Liver (tissue), 9 donors: Measurements from ENCODE around the gene CAB39. TPM values are rescaled to one million over a fixed set of nuclear protein-coding genes. Genes with fewer than 3 reads are reported as not detected.

ENCODE experiments used
- DNase-seq: peaks from one replicate; pipeline ENCODE4 v3.0.0-alpha.2; 2017; ENCODE audit warnings: low spot score
- H3K27ac ChIP-seq, 2 donors: one replicate each; pipeline ENCODE4 v1.7.0; 2013; ENCODE audit warnings: inconsistent platforms in 2 of 2, low read length in 2 of 2, control low read depth in 1 of 2, low read depth in 1 of 2, mild to moderate bottlenecking in 1 of 2
- H3K27me3 ChIP-seq, 4 donors: one replicate each; pipeline versions ENCODE4 v1.6.1 to v1.7.0; 2013; ENCODE audit warnings: low read length in 3 of 4, inconsistent platforms in 1 of 4, mild to moderate bottlenecking in 1 of 4, moderate library complexity in 1 of 4; ENCODE audit not compliant: control insufficient read depth in 4 of 4, insufficient read depth in 4 of 4
- H3K36me3 ChIP-seq, 4 donors: one replicate each; pipeline versions ENCODE4 v1.6.1 to v1.7.0; 2013; ENCODE audit warnings: low read length in 3 of 4, mild to moderate bottlenecking in 3 of 4, low read depth in 1 of 4, moderate library complexity in 1 of 4; ENCODE audit not compliant: control insufficient read depth in 4 of 4, insufficient read depth in 3 of 4
- H3K4me1 ChIP-seq, 4 donors: one replicate each; pipeline versions ENCODE4 v1.6.1 to v1.7.0; 2013; ENCODE audit warnings: low read length in 3 of 4, mild to moderate bottlenecking in 3 of 4, moderate library complexity in 1 of 4; ENCODE audit not compliant: control insufficient read depth in 4 of 4, insufficient read depth in 4 of 4
- H3K4me3 ChIP-seq, 3 donors: one replicate each; pipeline versions ENCODE4 v1.6.1 to v1.7.0; 2013; ENCODE audit warnings: low read length in 3 of 3, control low read depth in 1 of 3, low read depth in 1 of 3, mild to moderate bottlenecking in 1 of 3
- H3K9ac ChIP-seq, 2 donors: one replicate each; pipeline ENCODE4 v1.7.0; 2013; ENCODE audit warnings: low read length in 2 of 2, mild to moderate bottlenecking in 2 of 2, moderate library complexity in 2 of 2, control low read depth in 1 of 2, low read depth in 1 of 2
- H3K9me3 ChIP-seq, 4 donors: one replicate each; pipeline versions ENCODE4 v1.6.1 to v1.7.0; 2013; ENCODE audit warnings: low read length in 3 of 4; ENCODE audit not compliant: control insufficient read depth in 4 of 4
- ATF3 ChIP-seq: IDR thresholded peaks from 2 replicates; pipeline ENCODE4 v1.6.1; 2016; ENCODE audit warnings: antibody characterized with exemption
- CTCF ChIP-seq: fragments of 150-350 bp; IDR thresholded peaks from 2 replicates; pipeline ENCODE4 v1.5.1; 2017; ENCODE audit warnings: improper control_type of control experiment, low read depth, low read length; ENCODE audit not compliant: missing input control
- EGR1 ChIP-seq, 2 donors: IDR thresholded peaks; 2 replicates each; pipeline ENCODE4 v1.6.1; 2016 to 2018; ENCODE audit warnings: antibody characterized with exemption in 2 of 2, low read depth in 2 of 2
- FOXA1 ChIP-seq: IDR thresholded peaks from 2 replicates; pipeline ENCODE4 v1.6.1; 2016; ENCODE audit warnings: antibody characterized with exemption
- FOXA2 ChIP-seq: IDR thresholded peaks from 2 replicates; pipeline ENCODE4 v1.6.1; 2016; ENCODE audit warnings: antibody characterized with exemption
- GABPA ChIP-seq, 2 donors: IDR thresholded peaks in 1 of 2; conservative IDR thresholded peaks in 1 of 2; 2 replicates each; pipeline ENCODE4 v1.6.1; 2016; ENCODE audit warnings: antibody characterized with exemption in 2 of 2, mild to moderate bottlenecking in 1 of 2, moderate library complexity in 1 of 2
- HNF4A ChIP-seq, 2 donors: conservative IDR thresholded peaks; 2 replicates each; pipeline ENCODE4 v1.6.1; 2016; ENCODE audit warnings: antibody characterized with exemption in 2 of 2, mild to moderate bottlenecking in 2 of 2
- HNF4G ChIP-seq: IDR thresholded peaks from 2 replicates; pipeline ENCODE4 v1.6.1; 2016; ENCODE audit warnings: antibody characterized with exemption
- JUND ChIP-seq, 2 donors: IDR thresholded peaks; 2 replicates each; pipeline ENCODE4 v1.6.1; 2016; ENCODE audit warnings: antibody characterized with exemption in 2 of 2
- MAX ChIP-seq: IDR thresholded peaks from 2 replicates; pipeline ENCODE4 v1.6.1; 2016; ENCODE audit warnings: antibody characterized with exemption
- NR2F2 ChIP-seq: IDR thresholded peaks from 2 replicates; pipeline ENCODE4 v1.6.1; 2016; ENCODE audit warnings: antibody characterized with exemption
- RAD21 ChIP-seq, 2 donors: IDR thresholded peaks; 2 replicates each; pipeline ENCODE4 v1.6.1; 2016; ENCODE audit warnings: antibody characterized with exemption in 2 of 2, mild to moderate bottlenecking in 2 of 2
- REST ChIP-seq: IDR thresholded peaks from 2 replicates; pipeline ENCODE4 v1.6.1; 2016; ENCODE audit warnings: antibody characterized with exemption, mild to moderate bottlenecking
- RXRA ChIP-seq, 2 donors: IDR thresholded peaks; 2 replicates each; pipeline ENCODE4 v1.6.1; 2017 to 2018; ENCODE audit warnings: antibody characterized with exemption in 2 of 2, mild to moderate bottlenecking in 1 of 2
- SP1 ChIP-seq: IDR thresholded peaks from 2 replicates; pipeline ENCODE4 v1.6.1; 2018; ENCODE audit warnings: antibody characterized with exemption, mild to moderate bottlenecking
- TAF1 ChIP-seq: conservative IDR thresholded peaks from 2 replicates; pipeline ENCODE4 v1.6.1; 2016; ENCODE audit warnings: antibody characterized with exemption, mild to moderate bottlenecking
- YY1 ChIP-seq: IDR thresholded peaks from 2 replicates; pipeline ENCODE4 v1.6.1; 2016; ENCODE audit warnings: antibody characterized with exemption, mild to moderate bottlenecking
- ZBTB33 ChIP-seq: IDR thresholded peaks from 2 replicates; pipeline ENCODE4 v1.6.1; 2016; ENCODE audit warnings: antibody characterized with exemption
- WGBS: extraction: QIAGEN DNeasy Blood & Tissue Kit; methylation state at CpG from one replicate; pipeline ENCODE4 v1.1.7; 2013; 5-methylcytosine and 5-hydroxymethylcytosine counted together
- polyA plus RNA-seq, 2 donors: library from polyadenylated mRNA; stranded (reverse) in 1 of 2; unstranded in 1 of 2; fragments of 200-250 nt in 1 of 2; fragments of >200 nt in 1 of 2; fragmentation: Nextera tagmentation in 1 of 2; extraction: Ambion mirVana in 1 of 2; gene quantifications; one replicate each; pipeline versions ENCODE4 v1.2.1 to v1.2.3, GENCODE V29; 2013 to 2015
- total RNA-seq, 2 donors: library from RNA; depleted of rRNA; stranded (reverse); fragments of >200 nt; gene quantifications; one replicate each; pipeline ENCODE4 v1.2.3, GENCODE V29; 2014
- donor health status: healthy.
- donor health status: healthy.
- donor health status: healthy.
- donor health status: healthy.
- donor health status: healthy.

CAB39 gene
- total and polyA plus RNA-seq, 4 donors = 9.2 to 39.8 (median 26.5) TPM

- H3K27ac ChIP-seq = no peak overlapping the region
- no peaks in the 10 kb centered on the region for H3K9me3 ChIP-seq
- 41% methylated on average over 13 of the region's 13 CpGs for WGBS
- H3K4me1 ChIP-seq = peaks cover 0 to 9% (median 6%) of the 10 kb centered on the region in 4 donors
- H3K4me3 ChIP-seq = no peak overlapping the region
- no peaks in the 10 kb centered on the region for H3K36me3 ChIP-seq
- H3K9ac ChIP-seq = no peak overlapping the region
- DNase-seq = no peak
- TF ChIP-seq RXRA (IDR thresholded peaks at IDR 0.05) = no peak
- no peak for TF ChIP-seq ZBTB33
- TF ChIP-seq TAF1 = no peak
- TF ChIP-seq CTCF = no peak
- TF ChIP-seq EGR1 (IDR thresholded peaks at IDR 0.05; ENCODE audit: low read depth in 2 of 2) = no peak
- TF ChIP-seq ATF3 = no peak
- no peak for TF ChIP-seq HNF4A (conservative IDR thresholded peaks at IDR 0.05)
- TF ChIP-seq RAD21 (IDR thresholded peaks at IDR 0.05) = no peak
- TF ChIP-seq YY1 = no peak
- no peak for TF ChIP-seq GABPA (IDR thresholded peaks at IDR 0.05 in 1 of 2, conservative IDR thresholded peaks at IDR 0.05 in 1 of 2)
- no peak for TF ChIP-seq HNF4G
- no peak for TF ChIP-seq NR2F2
- TF ChIP-seq SP1 = no peak
- TF ChIP-seq JUND (IDR thresholded peaks at IDR 0.05) = no peak
- TF ChIP-seq FOXA2 = no peak
- no peak for TF ChIP-seq FOXA1
- TF ChIP-seq MAX = no peak
- no peak for TF ChIP-seq REST
- H3K27me3 ChIP-seq = peaks cover 0 to 3% (median 0%) of the 10 kb centered on the region in 4 donors
Observed at GRCh38 chr2:230861552-230862255, 149.1 kb downstream of the CAB39 start.
